WTC11 (cell line): ENCODE data around the gene CDK6. TPM values are rescaled to one million over a fixed set of nuclear protein-coding genes. Genes with fewer than 3 reads are reported as not detected.

Experiments
- ATAC-seq: fragments of 200-7000 bp; cut with Tn5 transposase; 2 replicates; pipeline ENCODE4 v1.10.0; 2021; ENCODE audit warnings: mild to moderate bottlenecking, moderate library complexity
- CTCF ChIA-PET: fragments of 300-600 bp; sonication (Branson Sonifier 250); formaldehyde crosslinking; loops from one replicate; lab custom pipeline; 2021; ENCODE audit warnings: antibody characterized with exemption; lab: Charles Lee
- POLR2A ChIA-PET: fragments of 350-600 bp; sonication (Branson Sonifier 250); formaldehyde crosslinking; loops from one replicate; lab custom pipeline; 2021; ENCODE audit warnings: antibody characterized with exemption; lab: Charles Lee
- DNase-seq: peaks from one replicate; pipeline ENCODE4 v3.0.0; 2021; ENCODE audit warnings: low spot score
- H3K27ac Mint-ChIP-seq: 2 replicates; pipeline ENCODE4 v1.8.0; 2021; ENCODE audit warnings: mixed read lengths
- H3K27me3 Mint-ChIP-seq: 2 replicates; pipeline ENCODE4 v1.8.0; 2021; ENCODE audit warnings: low read depth, mild to moderate bottlenecking, moderate library complexity, mixed read lengths
- H3K36me3 Mint-ChIP-seq: 2 replicates; pipeline ENCODE4 v1.8.0; 2021; ENCODE audit warnings: mixed read lengths
- H3K4me1 Mint-ChIP-seq: 2 replicates; pipeline ENCODE4 v1.8.0; 2022; ENCODE audit warnings: mixed read lengths
- H3K4me3 Mint-ChIP-seq: 2 replicates; pipeline ENCODE4 v1.8.0; 2021; ENCODE audit warnings: mild to moderate bottlenecking, moderate library complexity, mixed read lengths
- H3K9me3 Mint-ChIP-seq: 2 replicates; pipeline ENCODE4 v1.8.0; 2021; ENCODE audit warnings: mixed read lengths
- ATF1 ChIP-seq: sonication (generic); formaldehyde crosslinking; IDR thresholded peaks from 2 replicates; pipeline ENCODE4 v1.8.1; 2023; ENCODE audit warnings: mild to moderate bottlenecking, moderate library complexity, missing genetic modification reagents
- ATF2 ChIP-seq: sonication (generic); formaldehyde crosslinking; IDR thresholded peaks from 2 replicates; pipeline ENCODE4 v1.8.1; 2022; ENCODE audit warnings: low read depth, missing genetic modification reagents, borderline replicate concordance
- ATF6 ChIP-seq: sonication (generic); formaldehyde crosslinking; IDR thresholded peaks from 2 replicates; pipeline ENCODE4 v1.8.1; 2023; ENCODE audit warnings: mild to moderate bottlenecking, missing genetic modification reagents
- CREB1 ChIP-seq: sonication (generic); formaldehyde crosslinking; IDR thresholded peaks from 2 replicates; pipeline ENCODE4 v1.8.0; 2023; ENCODE audit warnings: mild to moderate bottlenecking, missing genetic modification reagents
- E2F1 ChIP-seq: sonication (generic); formaldehyde crosslinking; IDR thresholded peaks from 2 replicates; pipeline ENCODE4 v1.8.0; 2022; ENCODE audit warnings: mild to moderate bottlenecking, missing genetic modification reagents
- E2F4 ChIP-seq: sonication (generic); formaldehyde crosslinking; IDR thresholded peaks from 2 replicates; pipeline ENCODE4 v1.8.1; 2022; ENCODE audit warnings: low read depth, mild to moderate bottlenecking, moderate library complexity, missing genetic modification reagents, borderline replicate concordance
- STAT6 ChIP-seq: sonication (generic); formaldehyde crosslinking; conservative IDR thresholded peaks from 2 replicates; pipeline ENCODE4 v1.8.1; 2023; ENCODE audit warnings: mild to moderate bottlenecking, low read depth, missing genetic modification reagents, moderate library complexity
- TCF7 ChIP-seq: sonication (generic); formaldehyde crosslinking; IDR thresholded peaks from 2 replicates; pipeline ENCODE4 v1.8.0; 2022; ENCODE audit warnings: mild to moderate bottlenecking, low read depth, missing genetic modification reagents, moderate library complexity
- ZNF121 ChIP-seq: sonication (generic); formaldehyde crosslinking; IDR thresholded peaks from 2 replicates; pipeline ENCODE4 v1.8.0; 2023; ENCODE audit warnings: missing genetic modification reagents
- ZNF396 ChIP-seq: fragments of 250-450 bp; sonication (Bioruptor Pico); IDR thresholded peaks from 2 replicates; pipeline ENCODE4 v1.8.0; 2021; ENCODE audit warnings: mild to moderate bottlenecking, moderate library complexity, borderline replicate concordance
- total RNA-seq: library from RNA; stranded (reverse); gene quantifications from 3 replicates; pipeline ENCODE4 v1.2.3, GENCODE V29; 2021
- TF ChIP-seq, protein P1 (sequence below): sonication (generic); formaldehyde crosslinking; IDR thresholded peaks from 2 replicates; pipeline ENCODE4 v1.8.0; 2023; ENCODE audit warnings: missing genetic modification reagents, mild to moderate bottlenecking, borderline replicate concordance
- TF ChIP-seq, protein P2 (sequence below): sonication (generic); formaldehyde crosslinking; IDR thresholded peaks from 2 replicates; pipeline ENCODE4 v1.8.0; 2022; ENCODE audit warnings: mild to moderate bottlenecking, missing genetic modification reagents
- TF ChIP-seq, protein P3 (sequence below): sonication (generic); formaldehyde crosslinking; IDR thresholded peaks from 2 replicates; pipeline ENCODE4 v1.8.1; 2023; ENCODE audit warnings: mild to moderate bottlenecking, missing genetic modification reagents, moderate library complexity
- TF ChIP-seq, protein P4 (sequence below): sonication (generic); formaldehyde crosslinking; IDR thresholded peaks from 2 replicates; pipeline ENCODE4 v1.8.0; 2022; ENCODE audit warnings: missing genetic modification reagents

The CDK6 gene
- total RNA-seq, 1 experiment from 2014 or later = 47.2 TPM

- H3K36me3 Mint-ChIP-seq = no peaks in the 10 kb centered on the region
- DNase-seq = no peak
- no peaks in the 10 kb centered on the region; the same call in 1 of the 2 replicates for H3K27me3 Mint-ChIP-seq
- ChIA-PET POLR2A (no interaction called here), CTCF (no interaction called here)
- no peak overlapping the region for H3K4me3 Mint-ChIP-seq
- no peak for ATAC-seq
- H3K4me1 Mint-ChIP-seq = 0 out of 2 replicates have a peak, but pooled peaks cover 4% of the 10 kb centered on the region
- no peak overlapping the region for H3K27ac Mint-ChIP-seq
- H3K9me3 Mint-ChIP-seq = no peaks in the 10 kb centered on the region
- TF ChIP-seq E2F4 (CRISPR knock-in tag) (no peak), TCF7 (CRISPR knock-in tag) (no peak), ZNF396 (CRISPR knock-in tag) (no peak), ATF6 (CRISPR knock-in tag) (no peak), ZNF121 (CRISPR knock-in tag) (no peak), CREB1 (no peak), ATF2 (no peak), STAT6 (CRISPR knock-in tag) (no peak), ATF1 (no peak), E2F1 (no peak)
- TF ChIP-seq, protein P1, sequence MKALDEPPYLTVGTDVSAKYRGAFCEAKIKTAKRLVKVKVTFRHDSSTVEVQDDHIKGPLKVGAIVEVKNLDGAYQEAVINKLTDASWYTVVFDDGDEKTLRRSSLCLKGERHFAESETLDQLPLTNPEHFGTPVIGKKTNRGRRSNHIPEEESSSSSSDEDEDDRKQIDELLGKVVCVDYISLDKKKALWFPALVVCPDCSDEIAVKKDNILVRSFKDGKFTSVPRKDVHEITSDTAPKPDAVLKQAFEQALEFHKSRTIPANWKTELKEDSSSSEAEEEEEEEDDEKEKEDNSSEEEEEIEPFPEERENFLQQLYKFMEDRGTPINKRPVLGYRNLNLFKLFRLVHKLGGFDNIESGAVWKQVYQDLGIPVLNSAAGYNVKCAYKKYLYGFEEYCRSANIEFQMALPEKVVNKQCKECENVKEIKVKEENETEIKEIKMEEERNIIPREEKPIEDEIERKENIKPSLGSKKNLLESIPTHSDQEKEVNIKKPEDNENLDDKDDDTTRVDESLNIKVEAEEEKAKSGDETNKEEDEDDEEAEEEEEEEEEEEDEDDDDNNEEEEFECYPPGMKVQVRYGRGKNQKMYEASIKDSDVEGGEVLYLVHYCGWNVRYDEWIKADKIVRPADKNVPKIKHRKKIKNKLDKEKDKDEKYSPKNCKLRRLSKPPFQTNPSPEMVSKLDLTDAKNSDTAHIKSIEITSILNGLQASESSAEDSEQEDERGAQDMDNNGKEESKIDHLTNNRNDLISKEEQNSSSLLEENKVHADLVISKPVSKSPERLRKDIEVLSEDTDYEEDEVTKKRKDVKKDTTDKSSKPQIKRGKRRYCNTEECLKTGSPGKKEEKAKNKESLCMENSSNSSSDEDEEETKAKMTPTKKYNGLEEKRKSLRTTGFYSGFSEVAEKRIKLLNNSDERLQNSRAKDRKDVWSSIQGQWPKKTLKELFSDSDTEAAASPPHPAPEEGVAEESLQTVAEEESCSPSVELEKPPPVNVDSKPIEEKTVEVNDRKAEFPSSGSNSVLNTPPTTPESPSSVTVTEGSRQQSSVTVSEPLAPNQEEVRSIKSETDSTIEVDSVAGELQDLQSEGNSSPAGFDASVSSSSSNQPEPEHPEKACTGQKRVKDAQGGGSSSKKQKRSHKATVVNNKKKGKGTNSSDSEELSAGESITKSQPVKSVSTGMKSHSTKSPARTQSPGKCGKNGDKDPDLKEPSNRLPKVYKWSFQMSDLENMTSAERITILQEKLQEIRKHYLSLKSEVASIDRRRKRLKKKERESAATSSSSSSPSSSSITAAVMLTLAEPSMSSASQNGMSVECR (CRISPR knock-in tag) = no peak
- TF ChIP-seq, protein P2, sequence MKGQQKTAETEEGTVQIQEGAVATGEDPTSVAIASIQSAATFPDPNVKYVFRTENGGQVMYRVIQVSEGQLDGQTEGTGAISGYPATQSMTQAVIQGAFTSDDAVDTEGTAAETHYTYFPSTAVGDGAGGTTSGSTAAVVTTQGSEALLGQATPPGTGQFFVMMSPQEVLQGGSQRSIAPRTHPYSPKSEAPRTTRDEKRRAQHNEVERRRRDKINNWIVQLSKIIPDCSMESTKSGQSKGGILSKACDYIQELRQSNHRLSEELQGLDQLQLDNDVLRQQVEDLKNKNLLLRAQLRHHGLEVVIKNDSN (CRISPR knock-in tag) = no peak
- TF ChIP-seq, protein P3, sequence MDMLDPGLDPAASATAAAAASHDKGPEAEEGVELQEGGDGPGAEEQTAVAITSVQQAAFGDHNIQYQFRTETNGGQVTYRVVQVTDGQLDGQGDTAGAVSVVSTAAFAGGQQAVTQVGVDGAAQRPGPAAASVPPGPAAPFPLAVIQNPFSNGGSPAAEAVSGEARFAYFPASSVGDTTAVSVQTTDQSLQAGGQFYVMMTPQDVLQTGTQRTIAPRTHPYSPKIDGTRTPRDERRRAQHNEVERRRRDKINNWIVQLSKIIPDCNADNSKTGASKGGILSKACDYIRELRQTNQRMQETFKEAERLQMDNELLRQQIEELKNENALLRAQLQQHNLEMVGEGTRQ (CRISPR knock-in tag) = no peak
- TF ChIP-seq, protein P4, sequence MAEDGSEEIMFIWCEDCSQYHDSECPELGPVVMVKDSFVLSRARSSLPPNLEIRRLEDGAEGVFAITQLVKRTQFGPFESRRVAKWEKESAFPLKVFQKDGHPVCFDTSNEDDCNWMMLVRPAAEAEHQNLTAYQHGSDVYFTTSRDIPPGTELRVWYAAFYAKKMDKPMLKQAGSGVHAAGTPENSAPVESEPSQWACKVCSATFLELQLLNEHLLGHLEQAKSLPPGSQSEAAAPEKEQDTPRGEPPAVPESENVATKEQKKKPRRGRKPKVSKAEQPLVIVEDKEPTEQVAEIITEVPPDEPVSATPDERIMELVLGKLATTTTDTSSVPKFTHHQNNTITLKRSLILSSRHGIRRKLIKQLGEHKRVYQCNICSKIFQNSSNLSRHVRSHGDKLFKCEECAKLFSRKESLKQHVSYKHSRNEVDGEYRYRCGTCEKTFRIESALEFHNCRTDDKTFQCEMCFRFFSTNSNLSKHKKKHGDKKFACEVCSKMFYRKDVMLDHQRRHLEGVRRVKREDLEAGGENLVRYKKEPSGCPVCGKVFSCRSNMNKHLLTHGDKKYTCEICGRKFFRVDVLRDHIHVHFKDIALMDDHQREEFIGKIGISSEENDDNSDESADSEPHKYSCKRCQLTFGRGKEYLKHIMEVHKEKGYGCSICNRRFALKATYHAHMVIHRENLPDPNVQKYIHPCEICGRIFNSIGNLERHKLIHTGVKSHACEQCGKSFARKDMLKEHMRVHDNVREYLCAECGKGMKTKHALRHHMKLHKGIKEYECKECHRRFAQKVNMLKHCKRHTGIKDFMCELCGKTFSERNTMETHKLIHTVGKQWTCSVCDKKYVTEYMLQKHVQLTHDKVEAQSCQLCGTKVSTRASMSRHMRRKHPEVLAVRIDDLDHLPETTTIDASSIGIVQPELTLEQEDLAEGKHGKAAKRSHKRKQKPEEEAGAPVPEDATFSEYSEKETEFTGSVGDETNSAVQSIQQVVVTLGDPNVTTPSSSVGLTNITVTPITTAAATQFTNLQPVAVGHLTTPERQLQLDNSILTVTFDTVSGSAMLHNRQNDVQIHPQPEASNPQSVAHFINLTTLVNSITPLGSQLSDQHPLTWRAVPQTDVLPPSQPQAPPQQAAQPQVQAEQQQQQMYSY (CRISPR knock-in tag) = no peak
Observed at GRCh38 chr7:92625617-92626016, 210.8 kb downstream of the CDK6 start.
